CD4-positive, CD25-positive, alpha-beta regulatory T cell (primary cell): ENCODE measurements around the gene SPTAN1. TPM values are rescaled to one million over a fixed set of nuclear protein-coding genes. Genes with fewer than 3 reads are reported as not detected.

Experiments
- ATAC-seq, 2 donors: fragments of 150-1000 bp; cut with Tn5 transposase; one replicate each; pipeline ENCODE4 v1.10.0; 2021; ENCODE audit warnings: low read depth in 2 of 2, moderate number of reproducible peaks in 2 of 2, moderate library complexity in 1 of 2
- DNase-seq, 3 donors: peaks; one replicate each; pipeline versions ENCODE4 v3.0.0 to v3.0.0-alpha.2; 2012 to 2022; ENCODE audit warnings: mixed read lengths in 1 of 3
- H3K27ac ChIP-seq: one replicate; pipeline ENCODE4 v1.7.0; 2013; ENCODE audit warnings: mild to moderate bottlenecking, low read length; ENCODE audit not compliant: insufficient read depth, poor library complexity, severe bottlenecking
- H3K27me3 ChIP-seq: one replicate; pipeline ENCODE4 v1.7.0; 2013; ENCODE audit warnings: low read length; ENCODE audit not compliant: control insufficient read depth, insufficient read depth
- H3K36me3 ChIP-seq: one replicate; pipeline ENCODE4 v1.7.0; 2013; ENCODE audit warnings: mild to moderate bottlenecking, low read length, moderate library complexity; ENCODE audit not compliant: control insufficient read depth, insufficient read depth
- H3K4me1 ChIP-seq: 2 replicates; pipeline ENCODE4 v1.7.0; 2013; ENCODE audit warnings: mild to moderate bottlenecking, low read length; ENCODE audit not compliant: insufficient read depth, control insufficient read depth, poor library complexity, severe bottlenecking
- H3K4me3 ChIP-seq: one replicate; pipeline ENCODE4 v1.7.0; 2013; ENCODE audit warnings: low read depth, mild to moderate bottlenecking, low read length, moderate library complexity
- H3K9me3 ChIP-seq, 2 experiments: 1 replicate in 1 of 2; 2 replicates in 1 of 2; pipeline ENCODE4 v1.7.0; 2013; ENCODE audit warnings: low read length in 2 of 2, mild to moderate bottlenecking in 1 of 2, moderate library complexity in 1 of 2; ENCODE audit not compliant: control insufficient read depth in 2 of 2
- H3K27ac Mint-ChIP-seq, 3 donors: one replicate each; pipeline ENCODE4 v1.8.0; 2020 to 2022; ENCODE audit warnings: mild to moderate bottlenecking in 3 of 3, mixed read lengths in 3 of 3, moderate library complexity in 2 of 3
- H3K27me3 Mint-ChIP-seq: one replicate; pipeline ENCODE4 v1.8.0; 2022; ENCODE audit warnings: mild to moderate bottlenecking, mixed read lengths
- H3K36me3 Mint-ChIP-seq: one replicate; pipeline ENCODE4 v1.8.0; 2020; ENCODE audit warnings: mixed read lengths
- H3K4me1 Mint-ChIP-seq, 4 donors: one replicate each; pipeline ENCODE4 v1.8.0; 2020 to 2022; ENCODE audit warnings: mixed read lengths in 4 of 4, mild to moderate bottlenecking in 1 of 4
- H3K4me3 Mint-ChIP-seq, 4 donors: one replicate each; pipeline ENCODE4 v1.8.0; 2020 to 2022; ENCODE audit warnings: mild to moderate bottlenecking in 4 of 4, mixed read lengths in 4 of 4, moderate library complexity in 3 of 4
- H3K9me3 Mint-ChIP-seq, 7 donors: one replicate each; pipeline ENCODE4 v1.8.0; 2020 to 2022; ENCODE audit warnings: mixed read lengths in 7 of 7, mild to moderate bottlenecking in 3 of 7, moderate library complexity in 2 of 7
- polyA plus RNA-seq, 4 donors: library from polyadenylated mRNA; unstranded; fragments of 300-500 nt; fragmentation: Illumina TruSeq; gene quantifications; one replicate each; pipeline ENCODE4 v1.2.3, GENCODE V29; 2021
- total RNA-seq: library from RNA; stranded (reverse); gene quantifications from one replicate; pipeline ENCODE4 v1.2.3, GENCODE V29; 2022

Gene SPTAN1
- total and polyA plus RNA-seq, 5 donors from 2014 or later = 79.8 to 769 (median 84.6) TPM

- Mint-ChIP-seq H3K4me3 (no peak overlapping the region), H3K9me3 (no peaks in the 10 kb centered on the region), H3K27ac (peak overlapping the region in 1 of 3 donors; percentile 75), H3K27me3 (no peaks in the 10 kb centered on the region), H3K4me1 (no peaks in the 10 kb centered on the region), H3K36me3 (peaks cover 56% of the 10 kb centered on the region)
- Histone ChIP-seq H3K27me3 (no peaks in the 10 kb centered on the region), H3K4me1 (no peaks in the 10 kb centered on the region), H3K9me3 (no peaks in the 10 kb centered on the region), H3K27ac (no peak overlapping the region), H3K36me3 (peaks cover 97% of the 10 kb centered on the region), H3K4me3 (no peak overlapping the region)
- no peak for DNase-seq
- no peak for ATAC-seq
Measured at GRCh38 chr9:128611600-128612394, 59.4 kb downstream of the SPTAN1 start.

GRCh38 chr9:128614728-128615127 lies 62.3 kb downstream of the SPTAN1 start:
- H3K27ac Mint-ChIP-seq = no peak overlapping the region
- no peaks in the 10 kb centered on the region for H3K27me3 Mint-ChIP-seq
- H3K4me1 Mint-ChIP-seq = no peaks in the 10 kb centered on the region
- Histone ChIP-seq H3K36me3 (peaks cover 95% of the 10 kb centered on the region), H3K27ac (no peak overlapping the region), H3K4me1 (no peaks in the 10 kb centered on the region), H3K9me3 (no peaks in the 10 kb centered on the region), H3K4me3 (no peak overlapping the region), H3K27me3 (no peaks in the 10 kb centered on the region)
- ATAC-seq (no peak), DNase-seq (no peak)
- H3K9me3 Mint-ChIP-seq = no peaks in the 10 kb centered on the region
- peaks cover 50% of the 10 kb centered on the region for H3K36me3 Mint-ChIP-seq
- H3K4me3 Mint-ChIP-seq = no peak overlapping the region

- H3K27me3 ChIP-seq = no peaks in the 10 kb centered on the region
- Mint-ChIP-seq H3K4me1 (no peaks in the 10 kb centered on the region), H3K4me3 (no peak overlapping the region), H3K27ac (no peak overlapping the region), H3K27me3 (no peaks in the 10 kb centered on the region), H3K36me3 (peaks cover 43% of the 10 kb centered on the region), H3K9me3 (no peaks in the 10 kb centered on the region)
- no peaks in the 10 kb centered on the region for H3K9me3 ChIP-seq
- H3K27ac ChIP-seq = no peak overlapping the region
- peaks cover 94% of the 10 kb centered on the region for H3K36me3 ChIP-seq
- H3K4me3 ChIP-seq = no peak overlapping the region
- no peaks in the 10 kb centered on the region for H3K4me1 ChIP-seq
- DNase-seq (no peak), ATAC-seq (no peak)
Measured at GRCh38 chr9:128615571-128615970, 63.2 kb downstream of the SPTAN1 start.

GRCh38 chr9:128617943-128618342 lies 65.6 kb downstream of the SPTAN1 start:
- no peak overlapping the region for H3K4me3 Mint-ChIP-seq
- peaks cover 46% of the 10 kb centered on the region for H3K36me3 Mint-ChIP-seq
- no peak overlapping the region for H3K27ac ChIP-seq

GRCh38 chr9:128619127-128619526 lies 66.7 kb downstream of the SPTAN1 start:
- Histone ChIP-seq H3K27me3 (no peaks in the 10 kb centered on the region), H3K27ac (no peak overlapping the region), H3K4me1 (no peaks in the 10 kb centered on the region), H3K36me3 (peaks cover 90% of the 10 kb centered on the region), H3K4me3 (no peak overlapping the region), H3K9me3 (no peaks in the 10 kb centered on the region)
- H3K36me3 Mint-ChIP-seq = peaks cover 38% of the 10 kb centered on the region
- no peaks in the 10 kb centered on the region for H3K27me3 Mint-ChIP-seq
- DNase-seq (no peak), ATAC-seq (no peak)
- H3K9me3 Mint-ChIP-seq = no peaks in the 10 kb centered on the region
- H3K4me3 Mint-ChIP-seq = no peak overlapping the region
- no peak overlapping the region for H3K27ac Mint-ChIP-seq
- H3K4me1 Mint-ChIP-seq = peaks cover 0 to 2% (median 0%) of the 10 kb centered on the region in 4 donors

More at GRCh38 chr9:128617943-128618342, 65.6 kb downstream of the SPTAN1 start:
- Mint-ChIP-seq H3K4me1 (peaks cover 0 to 2% (median 0%) of the 10 kb centered on the region in 4 donors), H3K9me3 (no peaks in the 10 kb centered on the region), H3K27me3 (no peaks in the 10 kb centered on the region), H3K27ac (no peak overlapping the region)
- DNase-seq (no peak), ATAC-seq (no peak)
- H3K36me3 ChIP-seq = peaks cover 92% of the 10 kb centered on the region
- H3K4me1 ChIP-seq = no peaks in the 10 kb centered on the region
- H3K27me3 ChIP-seq = no peaks in the 10 kb centered on the region
- H3K4me3 ChIP-seq = no peak overlapping the region
- H3K9me3 ChIP-seq = no peaks in the 10 kb centered on the region

GRCh38 chr9:128619779-128620178 lies 67.4 kb downstream of the SPTAN1 start:
- peaks cover 90% of the 10 kb centered on the region for H3K36me3 ChIP-seq
- no peaks in the 10 kb centered on the region for H3K9me3 Mint-ChIP-seq
- no peak overlapping the region for H3K27ac ChIP-seq
- H3K4me1 Mint-ChIP-seq = peaks cover 0 to 2% (median 0%) of the 10 kb centered on the region in 4 donors
- H3K4me1 ChIP-seq = no peaks in the 10 kb centered on the region
- no peaks in the 10 kb centered on the region for H3K27me3 Mint-ChIP-seq
- no peak for DNase-seq
- H3K4me3 Mint-ChIP-seq = no peak overlapping the region
- no peaks in the 10 kb centered on the region for H3K9me3 ChIP-seq
- ATAC-seq = no peak
- no peak overlapping the region for H3K4me3 ChIP-seq
- no peaks in the 10 kb centered on the region for H3K27me3 ChIP-seq
- H3K36me3 Mint-ChIP-seq = peaks cover 42% of the 10 kb centered on the region
- peak overlapping the region in 1 of 3 donors; percentile 77 for H3K27ac Mint-ChIP-seq

GRCh38 chr9:128621730-128622455 lies 69.5 kb downstream of the SPTAN1 start:
- Mint-ChIP-seq H3K36me3 (peaks cover 52% of the 10 kb centered on the region), H3K4me3 (no peak overlapping the region), H3K4me1 (peaks cover 0 to 2% (median under 1%) of the 10 kb centered on the region in 4 donors), H3K9me3 (no peaks in the 10 kb centered on the region), H3K27me3 (no peaks in the 10 kb centered on the region), H3K27ac (peak overlapping the region in 1 of 3 donors; percentile 46)
- no peaks in the 10 kb centered on the region for H3K27me3 ChIP-seq
- H3K27ac ChIP-seq = no peak overlapping the region
- H3K4me1 ChIP-seq = no peaks in the 10 kb centered on the region
- peaks cover 90% of the 10 kb centered on the region for H3K36me3 ChIP-seq
- ATAC-seq (no peak), DNase-seq (no peak)
- no peaks in the 10 kb centered on the region for H3K9me3 ChIP-seq
- H3K4me3 ChIP-seq = no peak overlapping the region
